HG03432 (cell line): ENCODE data around the gene MIER2.

ENCODE experiments used
- ATAC-seq: cut with Tn5 transposase; IDR thresholded peaks from one replicate; pipeline ENCODE4 v1.9.1; 2021; ENCODE audit warnings: mild to moderate bottlenecking, moderate library complexity; ENCODE audit not compliant: unreplicated experiment

MIER2 gene

GRCh38 chr19:335486-336066 is 9.0 kb downstream of the MIER2 start:
- no peak for ATAC-seq

- ATAC-seq: no peak
These were observed 9.5 kb downstream of the MIER2 start for GRCh38 chr19:335072-335471.

- ATAC-seq: no peak
These were observed 10.1 kb downstream of the MIER2 start for GRCh38 chr19:334296-335071.

GRCh38 chr19:330503-330902 is 14.1 kb downstream of the MIER2 start:
- ATAC-seq: no peak

GRCh38 chr19:329876-330275 is 14.7 kb downstream of the MIER2 start:
- ATAC-seq: no peak

GRCh38 chr19:328025-328505 is 16.5 kb downstream of the MIER2 start:
- no peak for ATAC-seq

- ATAC-seq: no peak
These were observed 17.1 kb downstream of the MIER2 start for GRCh38 chr19:327291-328024.

GRCh38 chr19:326871-327270 is 17.7 kb downstream of the MIER2 start:
- no peak for ATAC-seq

- ATAC-seq: no peak
These were observed 18.5 kb downstream of the MIER2 start for GRCh38 chr19:325937-326565.

GRCh38 chr19:325173-325936 is 19.2 kb downstream of the MIER2 start:
- ATAC-seq: no peak

- no peak for ATAC-seq
These were observed 19.9 kb downstream of the MIER2 start for GRCh38 chr19:324716-325115.

GRCh38 chr19:322616-323015 is 22.0 kb downstream of the MIER2 start:
- ATAC-seq: no peak

- no peak for ATAC-seq
These were observed 26.2 kb downstream of the MIER2 start for GRCh38 chr19:318509-318774.

- no peak for ATAC-seq
These were observed 26.7 kb downstream of the MIER2 start for GRCh38 chr19:317710-318508.

GRCh38 chr19:315811-316210 is 28.8 kb downstream of the MIER2 start:
- ATAC-seq: no peak

GRCh38 chr19:313988-314815 is 30.4 kb downstream of the MIER2 start:
- ATAC-seq: no peak

GRCh38 chr19:313169-313987 is 31.2 kb downstream of the MIER2 start:
- ATAC-seq: no peak

- ATAC-seq: no peak
These were observed 32.8 kb downstream of the MIER2 start for GRCh38 chr19:311813-312261.
